Tibial artery (tissue), 4 donors: ENCODE results near the gene CACFD1.

Experiments
- DNase-seq, 2 donors: peaks; one replicate each; pipeline ENCODE4 v3.0.0-alpha.2; 2019
- H3K27ac ChIP-seq, 2 donors: fragments of 200-600 bp; sonication (generic) in 1 of 2; 1 replicate in 1 of 2; 2 replicates in 1 of 2; pipeline ENCODE4 v1.5.1; 2018 to 2019; ENCODE audit warnings: mild to moderate bottlenecking in 1 of 2
- H3K27me3 ChIP-seq, 2 donors: fragments of 200-600 bp; sonication (generic) in 1 of 2; one replicate each; pipeline versions ENCODE4 v1.5.1 to v1.6.0; 2016 to 2019
- H3K36me3 ChIP-seq, 3 donors: fragments of 200-600 bp; sonication (generic) in 2 of 3; one replicate each; pipeline ENCODE4 v1.5.1; 2016 to 2019; ENCODE audit warnings: mild to moderate bottlenecking in 2 of 3
- H3K4me1 ChIP-seq, 4 donors: fragments of 200-600 bp; sonication (generic) in 2 of 4; 1 replicate in 3 of 4; 2 replicates in 1 of 4; pipeline ENCODE4 v1.5.1; 2016 to 2019
- H3K4me3 ChIP-seq, 2 donors: fragments of 200-600 bp; sonication (generic) in 1 of 2; 1 replicate in 1 of 2; 2 replicates in 1 of 2; pipeline ENCODE4 v1.5.1; 2018 to 2019; ENCODE audit warnings: mild to moderate bottlenecking in 2 of 2
- H3K9me3 ChIP-seq, 3 donors: fragments of 200-600 bp; sonication (generic) in 1 of 3; one replicate each; pipeline ENCODE4 v1.5.1; 2016 to 2019
- CTCF ChIP-seq, 2 experiments: fragments of 200-600 bp in 1 of 2; fragments of 450-650 bp in 1 of 2; IDR thresholded peaks; one replicate each; pipeline ENCODE4 v1.5.1; 2017 to 2019; ENCODE audit warnings: antibody characterized with exemption in 2 of 2, mild to moderate bottlenecking in 1 of 2, moderate library complexity in 1 of 2
- intact Hi-C: fragments of 100-400 bp; cut with DNase I; formaldehyde crosslinking; loops from one replicate; pipeline ENCODE4 v1.15.0; 2023; ENCODE audit warnings: low total_unique reads

CACFD1 gene

GRCh38 chr9:133470988-133471387, 11.2 kb downstream of the CACFD1 start:
- H3K27me3 ChIP-seq = no peaks in the 10 kb centered on the region
- no peaks in the 10 kb centered on the region for H3K4me1 ChIP-seq
- H3K27ac ChIP-seq = no peak overlapping the region
- no peak overlapping the region for H3K4me3 ChIP-seq
- no peaks in the 10 kb centered on the region for H3K9me3 ChIP-seq
- H3K36me3 ChIP-seq = peaks cover 0 to 35% (median 12%) of the 10 kb centered on the region in 3 donors
- intact Hi-C loops = no loop called here
- no peak for TF ChIP-seq CTCF (IDR thresholded peaks at IDR 0.05)
- no peak for DNase-seq

- intact Hi-C loops = no loop called here
- Histone ChIP-seq H3K4me1 (no peaks in the 10 kb centered on the region), H3K27ac (no peak overlapping the region), H3K9me3 (no peaks in the 10 kb centered on the region), H3K27me3 (no peaks in the 10 kb centered on the region), H3K36me3 (peaks cover 0 to 32% (median 12%) of the 10 kb centered on the region in 3 donors), H3K4me3 (no peak overlapping the region)
- DNase-seq = no peak
- TF ChIP-seq CTCF (IDR thresholded peaks at IDR 0.05) = no peak
These were observed 11.9 kb downstream of the CACFD1 start for GRCh38 chr9:133471551-133472276.

GRCh38 chr9:133472277-133472645, 12.5 kb downstream of the CACFD1 start:
- no peak for DNase-seq
- Histone ChIP-seq H3K27ac (no peak overlapping the region), H3K9me3 (no peaks in the 10 kb centered on the region), H3K4me3 (no peak overlapping the region), H3K4me1 (no peaks in the 10 kb centered on the region), H3K27me3 (no peaks in the 10 kb centered on the region), H3K36me3 (peaks cover 0 to 32% (median 12%) of the 10 kb centered on the region in 3 donors)
- intact Hi-C loops = no loop called here
- TF ChIP-seq CTCF (IDR thresholded peaks at IDR 0.05) = no peak

- peaks cover 0 to 2% (median 0%) of the 10 kb centered on the region in 4 donors for H3K4me1 ChIP-seq
- intact Hi-C loops = no loop called here
- DNase-seq = no peak
- TF ChIP-seq CTCF (IDR thresholded peaks at IDR 0.05) = no peak
- H3K27me3 ChIP-seq = no peaks in the 10 kb centered on the region
- peaks cover 0 to 27% (median 12%) of the 10 kb centered on the region in 3 donors for H3K36me3 ChIP-seq
- no peaks in the 10 kb centered on the region for H3K9me3 ChIP-seq
- H3K4me3 ChIP-seq = no peak overlapping the region
- H3K27ac ChIP-seq = no peak overlapping the region
These were observed 13.1 kb downstream of the CACFD1 start for GRCh38 chr9:133472753-133473378.

GRCh38 chr9:133473743-133474142, 14.0 kb downstream of the CACFD1 start:
- Histone ChIP-seq H3K27ac (no peak overlapping the region), H3K36me3 (peaks cover 0 to 18% (median 4%) of the 10 kb centered on the region in 3 donors), H3K4me1 (peaks cover 0 to 11% (median 7%) of the 10 kb centered on the region in 4 donors), H3K4me3 (no peak overlapping the region), H3K9me3 (no peaks in the 10 kb centered on the region), H3K27me3 (no peaks in the 10 kb centered on the region)
- intact Hi-C loops = no loop called here
- DNase-seq = no peak
- no peak for TF ChIP-seq CTCF (IDR thresholded peaks at IDR 0.05)
